ENCODE data around the gene GPS1.

GPS1 gene

GRCh38 chr17:82106688-82107305 is 55.1 kb downstream of the GPS1 start:
- no peak for DNase-seq

All from activated T-cell treated with anti-CD3 and anti-CD28 coated beads, Interleukin-2, amount 50 U/mL, for 1 hour (primary cell).